SK-N-MC (cell line): ENCODE results near the gene NDUFS3.
A peak's percentile ranks its signal among the peaks of the same experiment; 100 is the strongest.

Source experiments
- DNase-seq: peaks from one replicate; pipeline ENCODE4 v3.0.0-alpha.2; 2011; ENCODE audit warnings: low read depth, low spot score
- H3K27ac ChIP-seq: fragments of 200-600 bp; sonication (generic); 2 replicates; pipeline ENCODE4 v1.5.1; 2016; ENCODE audit warnings: mixed run types
- H3K36me3 ChIP-seq: fragments of 200-600 bp; sonication (generic); 2 replicates; pipeline ENCODE4 v1.6.1; 2017; ENCODE audit warnings: antibody characterized with exemption, low read length, mixed read lengths; ENCODE audit not compliant: insufficient read depth
- H3K4me3 ChIP-seq: fragments of 200-600 bp; sonication (generic); 2 replicates; pipeline ENCODE4 v1.5.1; 2016
- H3K9ac ChIP-seq: fragments of 200-600 bp; sonication (generic); 2 replicates; pipeline ENCODE4 v1.8.0; 2017; ENCODE audit warnings: mixed run types, mixed read lengths; ENCODE audit not compliant: insufficient read length
- H3K9me3 ChIP-seq: fragments of 200-600 bp; sonication (generic); 2 replicates; pipeline ENCODE4 v1.6.1; 2017; ENCODE audit warnings: low read depth, mild to moderate bottlenecking, antibody characterized with exemption, low read length, moderate library complexity, mixed read lengths
- EZH2 ChIP-seq: fragments of 200-600 bp; sonication (generic); IDR thresholded peaks from one replicate; pipeline ENCODE4 v1.6.1; 2017; ENCODE audit warnings: antibody characterized with exemption
- FOXP2 ChIP-seq: optimal IDR thresholded peaks from 2 replicates; pipeline ENCODE3; 2011; ENCODE audit warnings: mild to moderate bottlenecking, moderate library complexity; ENCODE audit not compliant: insufficient read depth; ENCODE audit errors: extremely low read length, control extremely low read depth
- POLR2AphosphoS5 ChIP-seq: IDR thresholded peaks from 2 replicates; pipeline ENCODE4 v1.6.1; 2012; ENCODE audit warnings: mild to moderate bottlenecking, low read depth, low read length, borderline replicate concordance

NDUFS3 gene

GRCh38 chr11:47592251-47592650 lies 13.4 kb downstream of the NDUFS3 start:
- no peaks in the 10 kb centered on the region for H3K36me3 ChIP-seq
- no peak overlapping the region for H3K4me3 ChIP-seq
- no peak overlapping the region for H3K27ac ChIP-seq
- no peak for DNase-seq
- TF ChIP-seq POLR2AphosphoS5 = no peak
- TF ChIP-seq FOXP2 = no peak
- TF ChIP-seq EZH2 = no peak
- no peak overlapping the region for H3K9ac ChIP-seq
- no peaks in the 10 kb centered on the region for H3K9me3 ChIP-seq

- Histone ChIP-seq H3K4me3 (no peak overlapping the region), H3K9me3 (no peaks in the 10 kb centered on the region), H3K36me3 (no peaks in the 10 kb centered on the region), H3K9ac (no peak overlapping the region), H3K27ac (no peak overlapping the region)
- TF ChIP-seq FOXP2 = no peak
- no peak for TF ChIP-seq EZH2
- no peak for TF ChIP-seq POLR2AphosphoS5
- no peak for DNase-seq
Observed at GRCh38 chr11:47592970-47593369, 14.1 kb downstream of the NDUFS3 start.

GRCh38 chr11:47593492-47593933 lies 14.6 kb downstream of the NDUFS3 start:
- Histone ChIP-seq H3K4me3 (peak overlapping the region; percentile 64; the same call in 1 of the 2 replicates), H3K9me3 (no peaks in the 10 kb centered on the region), H3K27ac (no peak overlapping the region), H3K36me3 (no peaks in the 10 kb centered on the region), H3K9ac (no peak overlapping the region)
- DNase-seq = no peak
- TF ChIP-seq POLR2AphosphoS5 = no peak
- no peak for TF ChIP-seq EZH2
- no peak for TF ChIP-seq FOXP2

GRCh38 chr11:47593934-47594855 lies 15.3 kb downstream of the NDUFS3 start, which contains the start of gene C1QTNF4:
Gene C1QTNF4, minus strand, starts transcription at chr11:47594411. Its CDS starts 3,601 bp downstream, at chr11:47590810.
- Histone ChIP-seq H3K4me3 (peak within 1 kb of the TSS; percentile 64), H3K9me3 (no peaks in the 10 kb centered on the region), H3K9ac (peak within 1 kb of the TSS; percentile 15), H3K36me3 (no peaks in the 10 kb centered on the region), H3K27ac (no peak within 1 kb of the TSS)
- no peak for DNase-seq
- no peak for TF ChIP-seq POLR2AphosphoS5
- no peak for TF ChIP-seq EZH2
- no peak for TF ChIP-seq FOXP2

GRCh38 chr11:47595029-47595428 lies 16.2 kb downstream of the NDUFS3 start:
- no peak overlapping the region for H3K4me3 ChIP-seq
- H3K9me3 ChIP-seq = no peaks in the 10 kb centered on the region
- DNase-seq = no peak
- no peak overlapping the region for H3K9ac ChIP-seq
- H3K27ac ChIP-seq = no peak overlapping the region
- H3K36me3 ChIP-seq = no peaks in the 10 kb centered on the region
- TF ChIP-seq POLR2AphosphoS5 = no peak
- no peak for TF ChIP-seq FOXP2
- TF ChIP-seq EZH2 = no peak

GRCh38 chr11:47595967-47596366 lies 17.1 kb downstream of the NDUFS3 start:
- H3K9ac ChIP-seq = no peak overlapping the region
- DNase-seq = no peak
- H3K27ac ChIP-seq = no peak overlapping the region
- H3K4me3 ChIP-seq = no peak overlapping the region
- TF ChIP-seq FOXP2 (no peak), EZH2 (no peak), POLR2AphosphoS5 (no peak)
- H3K36me3 ChIP-seq = no peaks in the 10 kb centered on the region
- no peaks in the 10 kb centered on the region for H3K9me3 ChIP-seq

- no peak overlapping the region for H3K4me3 ChIP-seq
- TF ChIP-seq POLR2AphosphoS5 = no peak
- no peak for TF ChIP-seq EZH2
- TF ChIP-seq FOXP2 = no peak
- H3K36me3 ChIP-seq = no peaks in the 10 kb centered on the region
- no peaks in the 10 kb centered on the region for H3K9me3 ChIP-seq
- no peak for DNase-seq
- no peak overlapping the region for H3K27ac ChIP-seq
- no peak overlapping the region for H3K9ac ChIP-seq
Observed at GRCh38 chr11:47599902-47600301, 21.0 kb downstream of the NDUFS3 start.

GRCh38 chr11:47603295-47603694 lies 24.4 kb downstream of the NDUFS3 start:
- Histone ChIP-seq H3K9ac (no peak overlapping the region), H3K36me3 (no peaks in the 10 kb centered on the region), H3K4me3 (no peak overlapping the region), H3K9me3 (no peaks in the 10 kb centered on the region), H3K27ac (no peak overlapping the region)
- no peak for DNase-seq
- TF ChIP-seq FOXP2 (no peak), EZH2 (no peak), POLR2AphosphoS5 (no peak)

- no peak for DNase-seq
- Histone ChIP-seq H3K9me3 (no peaks in the 10 kb centered on the region), H3K4me3 (no peak overlapping the region), H3K27ac (no peak overlapping the region), H3K9ac (no peak overlapping the region), H3K36me3 (no peaks in the 10 kb centered on the region)
- TF ChIP-seq EZH2 = no peak
Observed at GRCh38 chr11:47605921-47606320, 27.0 kb downstream of the NDUFS3 start.
